Measurements from ENCODE around the gene SLC25A18.
"Not testable (repeated sequence)": the region's sequence is repeated elsewhere in the genome, so short reads cannot be mapped to it uniquely, and the experiment has no call there.

The SLC25A18 gene, protein sequence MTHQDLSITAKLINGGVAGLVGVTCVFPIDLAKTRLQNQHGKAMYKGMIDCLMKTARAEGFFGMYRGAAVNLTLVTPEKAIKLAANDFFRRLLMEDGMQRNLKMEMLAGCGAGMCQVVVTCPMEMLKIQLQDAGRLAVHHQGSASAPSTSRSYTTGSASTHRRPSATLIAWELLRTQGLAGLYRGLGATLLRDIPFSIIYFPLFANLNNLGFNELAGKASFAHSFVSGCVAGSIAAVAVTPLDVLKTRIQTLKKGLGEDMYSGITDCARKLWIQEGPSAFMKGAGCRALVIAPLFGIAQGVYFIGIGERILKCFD

DNA sequence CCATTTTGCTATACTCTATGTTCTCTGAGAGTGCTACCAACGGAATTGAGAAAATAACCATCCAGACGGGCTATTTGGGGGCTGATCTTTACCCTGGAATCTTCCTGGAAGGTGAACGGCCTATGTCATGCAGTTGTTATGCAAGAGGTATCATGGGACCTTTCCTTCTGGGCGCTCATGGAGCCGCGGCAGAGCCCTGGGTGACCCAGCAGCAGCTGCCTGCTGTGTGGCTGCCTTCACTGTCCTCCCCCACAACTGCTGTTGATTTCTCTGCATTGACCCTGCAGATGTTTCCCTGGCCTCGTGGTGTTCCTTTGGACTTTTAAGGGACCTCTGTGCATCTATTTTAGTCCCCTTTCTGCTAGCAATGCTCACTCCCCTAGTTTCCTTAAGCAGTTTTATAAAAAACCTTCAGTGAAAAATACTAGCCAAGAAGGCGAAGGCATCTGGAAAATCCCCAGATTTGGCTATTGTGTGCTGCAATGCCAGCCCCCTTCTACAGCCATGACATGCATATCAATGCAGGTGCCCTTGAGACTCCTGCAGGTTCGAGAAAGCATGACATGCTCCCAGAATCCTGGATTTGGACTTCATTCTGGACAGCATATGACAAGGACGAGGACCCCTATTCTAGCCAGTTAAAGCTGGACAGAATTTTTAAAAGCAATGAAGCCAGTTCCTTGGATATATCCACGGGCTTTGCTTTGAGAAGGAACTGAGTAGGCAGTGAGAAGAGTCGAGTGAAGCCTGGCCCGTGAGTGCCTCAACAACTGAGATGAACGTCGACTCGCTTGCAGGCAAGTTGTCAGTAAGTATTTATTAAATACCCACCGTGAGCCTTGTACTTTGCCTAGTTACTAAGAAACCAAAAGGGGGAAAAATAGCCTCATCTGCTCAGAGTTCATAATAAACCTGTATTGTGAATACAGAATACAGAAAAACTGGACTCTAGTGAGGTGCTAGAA is at the start of gene SLC25A18:
Gene SLC25A18, plus strand, starts transcription at position 593 of the 965 bp plus-strand sequence. CDS start 16,447 bp downstream, outside the sequence.
- no peak for DNase-seq

DNA sequence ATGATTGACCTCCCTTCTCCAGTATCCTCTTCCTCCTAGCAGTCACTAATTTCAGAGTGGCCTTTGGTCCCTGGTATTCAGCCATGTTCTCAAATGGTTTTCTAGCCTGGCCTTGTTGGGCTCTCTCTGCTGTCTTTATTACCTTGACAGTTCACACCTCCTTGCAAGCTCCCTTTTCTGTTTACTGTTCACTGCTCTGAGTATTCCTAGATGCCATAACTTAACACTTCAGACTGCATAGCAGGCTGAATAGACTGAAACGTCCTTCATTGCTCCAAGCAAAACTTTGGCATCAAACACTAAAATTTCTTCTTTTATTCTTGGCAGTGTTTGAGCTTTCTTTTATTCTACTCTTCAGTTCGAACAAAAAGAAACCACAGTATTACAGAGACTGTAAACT is 49.7 kb upstream of the SLC25A18 start:
- no peak for DNase-seq

DNA sequence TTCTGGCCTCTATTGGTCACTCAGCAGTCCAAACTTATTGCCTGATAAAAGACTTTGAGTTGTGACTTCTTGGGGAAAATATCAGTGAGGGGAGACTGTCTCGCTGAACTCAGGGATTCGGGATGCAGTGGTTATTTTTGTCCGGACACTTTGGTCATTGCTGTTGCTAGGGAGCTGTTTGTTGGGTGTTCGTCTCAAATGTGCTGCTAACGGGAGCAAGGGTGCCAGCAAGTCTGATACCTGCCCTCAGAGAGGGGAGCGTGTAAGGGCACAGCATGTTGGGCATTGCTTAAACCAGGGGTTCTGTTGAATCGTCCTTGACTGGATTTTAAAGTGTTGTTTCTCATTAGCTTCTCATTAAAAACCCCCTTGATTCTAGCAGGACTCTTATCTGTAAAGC is 49.2 kb upstream of the SLC25A18 start:
- no peak for DNase-seq

DNA sequence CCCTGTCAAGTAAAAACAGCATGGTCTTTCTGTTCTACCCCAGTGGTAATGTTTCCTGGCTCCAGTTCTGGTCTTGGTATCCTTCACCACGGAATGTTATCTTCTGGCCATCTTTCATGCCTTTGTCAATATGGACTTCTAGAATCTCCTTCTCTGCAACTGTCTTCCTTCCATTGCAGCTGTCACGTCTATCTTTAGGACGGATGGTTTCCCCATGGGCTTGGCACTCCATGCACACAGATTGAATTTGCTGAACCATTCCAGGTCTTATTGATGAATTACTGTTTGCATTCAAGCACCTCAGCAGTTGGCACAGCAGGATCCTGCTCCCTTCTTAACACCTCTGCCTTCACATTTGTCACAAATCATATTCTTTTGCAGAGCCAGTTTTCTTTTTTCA is 44.9 kb upstream of the SLC25A18 start:
- DNase-seq = no peak

DNA sequence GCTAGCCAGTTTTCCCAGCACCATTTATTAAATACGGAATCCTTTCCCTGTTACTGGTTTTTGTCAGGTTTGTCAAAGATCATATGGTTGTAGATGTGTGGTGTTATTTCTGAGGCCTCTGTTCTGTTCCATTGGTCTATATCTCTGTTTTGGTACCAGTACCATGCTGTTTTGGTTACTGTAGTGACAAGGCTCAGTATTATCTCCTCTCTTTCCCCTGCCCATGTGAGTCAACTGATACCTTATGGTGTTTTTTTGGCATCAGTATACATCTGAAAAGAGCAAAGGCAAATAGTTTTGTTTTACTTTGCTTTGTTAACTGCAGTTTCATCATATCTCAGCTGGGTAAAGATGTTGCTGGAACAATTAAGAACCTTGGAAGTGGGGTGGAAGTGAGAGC is 41.3 kb upstream of the SLC25A18 start:
- not testable (repeated sequence) for DNase-seq

DNA sequence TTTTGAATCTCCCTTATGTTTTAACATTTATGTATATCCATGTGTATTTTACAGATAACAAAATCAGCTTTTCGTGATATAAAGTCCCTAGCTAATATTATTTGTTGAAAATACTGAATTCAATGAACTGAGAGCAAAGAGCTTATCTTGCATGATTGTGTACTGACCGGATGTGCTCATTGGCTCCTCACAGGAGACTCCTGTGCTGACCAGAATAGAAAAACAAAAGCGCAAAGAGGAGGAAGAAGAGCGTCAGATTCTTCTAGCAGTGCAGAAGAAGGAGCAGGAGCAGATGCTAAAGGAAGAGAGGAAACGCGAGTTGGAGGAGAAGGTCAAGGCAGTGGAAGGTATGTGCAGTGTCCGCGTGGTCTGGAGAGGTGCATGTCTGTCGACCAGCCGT is 39.4 kb upstream of the SLC25A18 start:
- no peak for DNase-seq

DNA sequence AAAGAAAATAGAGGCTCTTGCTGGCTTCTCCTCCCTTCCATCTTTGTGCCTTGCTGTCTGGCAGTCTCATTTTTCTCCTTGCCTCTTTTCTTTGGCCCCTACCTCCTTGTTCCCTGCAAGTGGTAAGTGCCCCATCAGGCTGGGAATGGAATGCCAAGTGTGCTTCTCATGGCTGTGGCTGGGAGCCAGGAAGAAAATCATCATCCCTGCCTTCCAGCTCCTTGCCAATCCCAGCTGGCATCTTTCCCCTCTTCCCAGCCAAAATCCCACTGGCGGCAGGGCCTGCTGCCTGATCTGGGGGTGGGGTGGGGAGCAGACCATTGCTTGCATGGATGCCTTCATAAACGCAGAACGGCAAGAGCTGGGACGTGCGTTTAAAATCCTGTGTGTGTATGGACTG is 27.0 kb upstream of the SLC25A18 start:
- DNase-seq = no peak

DNA sequence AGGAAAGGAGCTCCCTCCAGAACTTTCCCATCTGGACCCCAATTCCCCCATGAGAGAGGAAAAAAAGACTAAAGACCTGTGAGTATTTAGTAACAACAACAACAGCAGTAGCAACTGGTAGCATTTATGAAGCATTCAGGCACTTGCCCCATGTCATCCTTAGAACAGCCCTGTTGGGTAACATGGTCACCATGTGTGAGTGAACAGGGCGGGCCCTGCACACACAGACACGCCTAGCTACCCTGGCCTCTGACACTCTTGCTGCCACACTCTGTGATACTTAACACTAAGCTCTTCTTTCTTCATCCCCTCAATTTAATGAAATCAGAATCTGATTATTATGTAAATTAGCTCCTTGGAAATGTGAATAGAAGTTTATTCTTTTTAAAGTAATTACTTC is 26.1 kb upstream of the SLC25A18 start:
- DNase-seq = no peak

DNA sequence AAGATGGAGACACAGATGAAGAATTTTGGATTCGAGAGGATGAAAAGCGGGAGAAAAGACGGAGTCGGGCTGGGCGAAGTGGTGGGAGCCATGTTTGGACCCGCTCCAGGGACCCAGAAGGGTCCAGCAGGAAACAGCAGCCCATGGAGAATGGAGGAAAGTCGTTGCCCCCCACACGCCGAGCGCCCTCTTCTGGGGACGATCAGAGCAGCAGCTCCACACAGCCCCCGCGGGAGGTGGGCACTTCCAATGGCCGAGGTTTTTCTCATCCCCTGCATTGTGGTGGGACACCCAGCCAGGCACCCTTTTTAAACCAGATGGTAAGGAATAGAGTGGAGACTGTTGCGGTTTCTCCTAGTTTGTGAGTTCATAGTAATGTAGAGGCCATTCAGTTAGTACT is 22.8 kb upstream of the SLC25A18 start:
- DNase-seq = no peak

DNA sequence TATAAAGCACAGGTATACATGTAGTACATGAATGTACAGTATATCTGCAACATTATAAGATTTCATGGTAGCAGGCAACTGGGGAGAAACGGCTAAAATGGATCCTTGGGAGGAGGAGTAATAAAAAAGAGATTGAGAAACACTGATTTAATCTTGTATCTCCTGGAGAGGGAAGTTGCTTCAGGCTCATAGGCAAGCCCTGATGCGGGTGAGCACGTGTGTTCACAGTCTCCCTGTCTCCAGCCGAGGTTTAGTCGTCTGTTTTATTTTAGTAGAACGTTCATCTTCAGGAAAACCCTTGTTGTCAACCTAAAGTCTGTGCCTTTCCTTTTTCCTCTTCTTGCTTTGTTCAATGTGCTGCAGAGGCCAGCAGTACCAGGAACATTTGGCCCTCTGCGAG is 21.8 kb upstream of the SLC25A18 start:
- no peak for DNase-seq

DNA sequence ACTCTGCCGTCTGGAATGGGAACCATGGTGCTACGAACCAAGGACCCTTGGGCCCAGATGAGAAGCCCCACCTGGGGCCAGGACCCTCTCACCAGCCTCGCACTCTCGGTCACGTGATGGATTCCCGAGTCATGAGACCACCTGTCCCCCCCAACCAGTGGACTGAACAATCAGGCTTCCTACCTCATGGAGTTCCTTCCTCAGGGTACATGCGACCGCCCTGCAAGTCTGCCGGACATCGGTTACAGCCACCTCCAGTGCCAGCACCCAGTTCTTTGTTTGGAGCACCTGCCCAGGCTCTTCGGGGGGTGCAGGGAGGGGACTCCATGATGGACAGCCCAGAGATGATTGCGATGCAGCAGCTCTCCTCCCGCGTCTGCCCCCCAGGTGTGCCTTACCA is 20.8 kb upstream of the SLC25A18 start:
- no peak for DNase-seq

DNA sequence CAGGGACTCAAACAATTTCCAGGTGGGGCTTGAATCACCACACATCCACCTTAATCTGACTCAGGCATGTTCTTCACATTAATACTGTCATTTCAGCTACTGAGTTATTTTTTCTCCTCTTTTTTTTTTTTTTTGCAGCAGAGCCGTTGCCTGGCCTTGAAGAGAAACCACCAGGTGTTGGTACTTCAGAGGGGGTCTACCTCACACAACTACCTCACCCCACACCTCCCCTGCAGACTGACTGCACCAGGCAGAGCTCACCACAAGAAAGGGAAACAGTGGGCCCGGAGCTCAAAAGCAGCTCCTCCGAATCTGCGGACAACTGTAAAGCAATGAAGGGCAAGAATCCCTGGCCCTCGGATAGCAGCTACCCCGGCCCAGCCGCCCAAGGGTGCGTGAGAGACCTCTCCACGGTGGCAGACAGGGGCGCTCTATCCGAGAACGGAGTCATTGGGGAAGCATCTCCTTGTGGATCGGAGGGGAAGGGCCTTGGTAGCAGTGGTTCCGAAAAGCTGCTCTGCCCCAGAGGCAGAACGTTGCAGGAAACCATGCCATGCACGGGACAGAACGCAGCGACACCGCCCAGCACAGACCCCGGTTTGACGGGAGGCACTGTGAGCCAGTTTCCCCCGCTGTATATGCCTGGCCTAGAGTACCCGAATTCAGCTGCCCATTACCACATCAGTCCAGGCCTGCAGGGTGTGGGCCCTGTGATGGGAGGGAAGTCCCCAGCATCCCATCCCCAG is 15.1 kb upstream of the SLC25A18 start:
- no peak for DNase-seq

DNA sequence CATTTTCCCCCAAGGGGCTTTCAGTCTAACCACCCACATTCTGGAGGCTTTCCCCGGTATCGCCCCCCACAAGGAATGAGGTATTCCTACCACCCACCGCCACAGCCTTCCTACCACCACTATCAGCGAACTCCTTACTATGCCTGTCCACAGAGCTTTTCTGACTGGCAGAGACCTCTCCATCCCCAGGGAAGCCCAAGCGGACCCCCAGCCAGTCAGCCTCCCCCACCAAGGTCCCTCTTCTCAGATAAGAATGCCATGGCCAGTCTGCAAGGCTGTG is 14.6 kb upstream of the SLC25A18 start:
- DNase-seq = no peak

DNA sequence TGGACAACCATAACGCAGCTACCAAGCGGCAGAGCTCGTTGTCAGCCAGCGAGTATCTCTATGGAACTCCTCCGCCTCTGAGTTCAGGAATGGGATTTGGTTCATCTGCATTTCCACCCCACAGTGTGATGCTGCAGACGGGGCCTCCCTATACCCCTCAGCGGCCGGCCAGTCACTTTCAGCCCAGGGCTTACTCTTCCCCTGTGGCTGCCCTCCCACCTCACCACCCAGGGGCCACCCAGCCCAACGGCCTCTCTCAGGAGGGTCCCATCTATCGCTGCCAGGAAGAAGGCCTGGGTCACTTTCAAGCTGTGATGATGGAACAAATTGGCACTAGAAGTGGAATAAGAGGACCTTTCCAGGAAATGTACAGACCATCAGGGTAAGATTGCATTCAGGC is 14.1 kb upstream of the SLC25A18 start:
- DNase-seq = no peak

DNA sequence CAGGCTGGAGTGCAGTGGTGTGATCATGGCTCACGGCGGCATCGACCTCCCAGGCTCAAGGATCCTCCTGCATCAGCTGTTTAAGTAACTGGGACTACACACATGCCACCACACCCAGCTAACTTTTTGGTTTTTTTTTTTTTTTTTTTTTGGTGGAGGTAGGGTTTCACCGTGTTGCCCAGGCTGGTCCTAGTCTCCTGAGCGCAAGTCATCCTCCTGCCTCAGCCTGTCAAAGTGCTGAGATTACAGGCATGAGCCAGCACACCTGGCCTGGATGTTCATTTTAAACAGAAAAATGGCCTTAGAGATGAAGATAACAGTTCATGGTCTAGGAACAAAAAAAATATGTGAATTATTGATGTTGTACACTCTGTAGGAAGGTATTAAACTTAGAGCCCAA is 13.6 kb upstream of the SLC25A18 start:
- no peak for DNase-seq

DNA sequence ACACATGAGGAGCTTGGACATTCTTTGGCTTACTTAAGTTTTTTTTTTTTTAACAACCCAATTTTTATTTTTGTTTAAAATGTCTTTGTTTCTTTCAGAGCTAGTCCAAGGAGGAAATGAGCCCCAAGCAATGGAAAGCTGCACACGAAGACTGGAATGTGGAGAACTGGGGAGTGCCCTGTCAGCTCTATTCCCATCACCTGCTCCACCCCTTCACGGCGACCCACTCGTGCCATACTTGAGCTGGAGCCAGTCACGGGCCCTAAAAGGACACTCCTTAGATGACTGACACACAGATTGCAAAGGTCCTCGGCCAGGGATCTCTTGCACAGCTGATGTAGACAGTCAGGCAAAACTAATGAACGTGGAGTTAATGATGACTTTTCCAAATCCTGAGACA is 10.6 kb upstream of the SLC25A18 start:
- no peak for DNase-seq

DNA sequence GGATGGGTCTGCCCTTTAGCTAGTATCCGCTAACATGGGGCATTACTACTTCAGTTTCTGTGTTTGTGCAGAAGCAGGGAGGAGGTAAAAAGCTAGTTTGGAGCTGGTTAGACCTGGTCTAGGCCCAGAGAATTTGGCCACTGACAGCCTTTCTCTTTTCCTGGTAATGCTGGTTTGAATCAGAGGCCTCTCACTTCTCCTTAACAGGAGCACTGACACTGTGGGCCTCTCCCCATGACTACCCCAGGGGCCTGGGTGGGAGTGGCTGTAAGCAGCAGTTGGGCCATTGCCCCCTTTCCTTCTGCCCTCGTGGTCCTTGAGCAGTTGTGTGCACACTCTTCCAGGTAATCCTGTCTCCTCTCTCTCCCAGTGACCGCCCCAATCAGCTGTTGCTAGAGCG is 8.5 kb upstream of the SLC25A18 start:
- no peak for DNase-seq

DNA sequence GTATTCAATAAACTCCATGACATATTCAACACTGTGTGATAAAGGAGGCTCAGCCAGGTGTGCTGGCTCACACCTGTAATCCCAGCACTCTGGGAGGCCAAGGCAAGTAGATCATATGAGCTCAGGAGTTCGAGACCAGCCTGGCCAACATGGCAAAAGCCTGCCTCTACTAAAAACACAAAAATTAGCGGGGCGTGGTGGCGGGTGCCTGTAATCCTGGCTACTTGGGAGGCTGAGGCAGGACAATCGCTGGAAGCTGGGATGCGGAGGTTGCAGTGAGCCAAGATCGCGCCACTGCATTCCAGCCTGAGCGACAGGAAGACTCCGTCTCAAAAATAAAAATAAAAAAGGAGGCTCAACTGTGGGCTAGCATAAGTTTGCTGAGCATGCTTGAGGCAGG is 4.1 kb upstream of the SLC25A18 start:
- no peak for DNase-seq

DNA sequence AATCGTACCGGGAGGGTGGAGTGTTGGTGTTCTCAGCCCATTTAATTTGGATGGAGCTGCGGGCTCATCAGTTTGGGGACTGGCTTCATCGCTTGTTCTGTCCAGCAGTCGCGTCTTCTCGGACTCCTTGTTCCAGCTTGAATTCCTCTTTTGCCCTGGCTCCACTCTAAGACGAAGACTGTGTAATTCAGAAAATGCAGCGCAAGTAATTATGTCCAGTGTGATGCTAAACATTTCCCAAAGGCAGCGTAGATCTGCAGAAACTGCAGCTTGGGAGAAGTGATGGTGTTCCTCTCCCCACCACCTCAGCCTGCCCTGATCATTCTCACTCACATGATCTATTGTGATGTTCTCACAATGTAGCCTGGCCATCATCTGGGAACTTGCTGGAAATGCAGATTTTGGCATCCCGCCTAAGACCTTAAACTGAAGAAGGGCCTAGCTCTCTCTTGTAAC is 666 bp downstream of the SLC25A18 start:
- no peak for DNase-seq

DNA sequence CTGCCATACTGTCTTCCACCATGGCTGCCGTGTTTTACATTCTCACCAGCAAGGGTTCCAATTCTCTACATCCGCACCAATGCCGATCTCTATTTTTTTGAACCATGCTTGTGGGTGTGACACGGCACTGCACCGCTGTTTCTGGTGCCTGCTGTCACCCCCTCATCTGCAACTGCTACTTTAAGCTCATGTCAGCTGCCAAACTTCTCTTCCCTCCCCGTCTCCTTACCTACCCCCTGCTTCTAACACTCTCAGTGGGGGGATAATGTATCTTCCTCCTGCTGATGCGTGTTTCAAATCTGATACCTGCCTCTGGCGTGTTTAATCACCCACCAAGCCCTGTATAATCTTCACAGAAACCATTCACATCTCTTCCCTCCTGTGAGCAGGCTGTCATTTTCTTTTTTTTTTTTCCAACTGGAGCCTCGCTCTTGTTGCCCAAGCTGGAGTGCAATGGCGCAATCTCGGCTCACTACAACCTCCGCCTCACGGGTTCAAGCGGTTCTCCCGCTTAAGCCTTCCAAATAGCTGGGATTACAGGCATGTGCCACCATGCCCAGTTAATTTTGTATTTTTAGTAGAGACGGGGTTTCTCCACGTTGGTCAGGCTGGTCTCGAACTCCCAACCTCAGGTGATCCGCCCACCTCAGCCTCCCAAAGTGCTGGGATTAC is 2.9 kb downstream of the SLC25A18 start:
- DNase-seq = not testable (repeated sequence)

DNA sequence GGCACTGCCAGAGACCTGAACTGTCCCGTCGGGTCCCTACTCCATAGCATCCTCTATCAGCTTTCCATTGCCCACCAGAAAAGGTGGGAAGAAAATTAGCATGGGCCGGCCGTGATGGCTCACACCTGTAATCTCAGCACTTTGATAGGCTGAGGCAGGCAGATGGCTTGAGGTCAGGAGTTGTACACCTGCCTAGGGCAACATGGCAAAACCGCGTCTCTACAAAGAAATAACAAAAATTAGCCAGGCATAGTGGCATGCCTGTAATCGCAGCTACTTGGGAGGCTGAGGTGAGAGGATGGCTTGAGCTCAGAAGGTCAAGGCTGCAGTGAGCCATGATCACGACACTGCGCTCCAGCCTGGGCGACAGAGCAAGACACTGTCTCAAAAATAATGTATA is 3.5 kb downstream of the SLC25A18 start:
- no peak for DNase-seq

DNA sequence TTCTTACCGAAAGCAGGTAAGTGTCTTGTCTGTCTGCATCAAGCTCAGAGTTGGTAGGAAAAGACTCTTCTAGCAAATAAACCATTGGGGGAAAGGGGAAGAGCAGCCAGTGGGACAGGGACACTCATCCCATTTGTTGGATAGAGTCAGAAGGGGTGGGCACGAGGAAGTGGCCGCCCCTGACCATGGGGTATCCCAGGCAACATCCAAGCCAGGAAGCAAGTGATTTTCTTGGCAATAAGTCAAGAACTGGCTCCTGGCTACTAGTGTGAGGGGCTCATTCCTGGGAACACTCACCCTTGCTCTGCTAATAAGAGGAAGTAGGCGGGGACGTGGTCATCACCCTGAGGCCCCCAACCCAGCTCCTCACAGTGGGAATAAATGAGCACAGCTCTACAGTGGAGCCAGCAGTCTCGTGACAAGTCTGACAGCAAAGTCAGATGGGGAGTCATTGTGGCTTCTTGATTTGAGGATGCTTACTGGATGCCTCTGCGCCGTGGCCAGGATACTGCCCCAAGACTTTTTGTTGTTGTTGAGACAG is 6.7 kb downstream of the SLC25A18 start:
- DNase-seq = peak; percentile 44

Data from activated CD4-positive, alpha-beta T cell treated with anti-CD3 and anti-CD28 coated beads, Interleukin-2, Interleukin-6, amounts not matched to agents 100 ng/mL and 50 ng/mL, durations not matched to agents 16 hours and 8 hours (primary cell).